Right cardiac atrium (tissue), 5 donors: ENCODE measurements around the gene TSPAN18. TPM values are rescaled to one million over a fixed set of nuclear protein-coding genes. Genes with fewer than 3 reads are reported as not detected.

Experiments
- ATAC-seq, 2 donors: fragments of 200-7000 bp; cut with Tn5 transposase; one replicate each; pipeline versions ENCODE4 v1.8.0 to v1.9.1; 2020; ENCODE audit warnings: moderate library complexity in 2 of 2, mild to moderate bottlenecking in 1 of 2
- DNase-seq, 3 donors: peaks; one replicate each; pipeline ENCODE4 v3.0.0-alpha.2; 2020
- H3K27ac ChIP-seq: one replicate; pipeline ENCODE4 v1.5.1; 2013; ENCODE audit warnings: mild to moderate bottlenecking, low read length, control low read depth, moderate library complexity
- H3K27me3 ChIP-seq: one replicate; pipeline ENCODE4 v1.6.1; 2013; ENCODE audit not compliant: control insufficient read depth, insufficient read depth
- H3K4me1 ChIP-seq: one replicate; pipeline ENCODE4 v1.6.1; 2013; ENCODE audit warnings: low read length; ENCODE audit not compliant: control insufficient read depth, insufficient read depth
- H3K4me3 ChIP-seq: one replicate; pipeline ENCODE4 v1.5.1; 2013; ENCODE audit warnings: low read length, control low read depth
- H3K9me3 ChIP-seq: one replicate; pipeline ENCODE4 v1.6.1; 2013; ENCODE audit warnings: low read length; ENCODE audit not compliant: control insufficient read depth
- WGBS: extraction: QIAGEN DNeasy Blood & Tissue Kit; methylation state at CpG from one replicate; pipeline ENCODE4 v1.1.7; 2013; 5-methylcytosine and 5-hydroxymethylcytosine counted together
- intact Hi-C, 4 donors: fragments of 100-400 bp; cut with DNase I; formaldehyde crosslinking; loops; one replicate each; pipeline versions ENCODE4 v1.11.0 to v1.14.0; 2022 to 2023
- polyA plus RNA-seq: library from polyadenylated mRNA; stranded (reverse); fragments of 200-250 nt; gene quantifications from one replicate; pipeline ENCODE4 v1.2.3, GENCODE V29; 2013
- total RNA-seq, 4 donors: library from RNA; stranded (reverse); fragmentation: NEBNext Ultra II Directional; extraction: Animal tissue kit (Norgen Biotek cat#: 25700); gene quantifications; one replicate each; pipeline ENCODE4 v1.2.1, GENCODE V29; 2021
- donor health status: healthy with polysubstance abuse.
- donor health status: DM: no; HTN: yes; CAD: no.
- donor health status: DM: no; HTN: no; CAD: no.
- donor health status: DM: no; HTN: yes; CAD: no; lungs with severe emphysema.
- donor health status: DM: yes; HTN: yes; CAD: no.

TSPAN18 gene
- total and polyA plus RNA-seq, 5 donors = 120 to 236 (median 192) TPM

GRCh38 chr11:44788536-44789261 lies 61.9 kb downstream of the TSPAN18 start:
- WGBS = 66% methylated on average over 18 of the region's 18 CpGs
- DNase-seq (peak in 2 of 3 donors; percentile 16 to 30), ATAC-seq (no peak)
- intact Hi-C loops = no loop called here
- Histone ChIP-seq H3K9me3 (no peaks in the 10 kb centered on the region), H3K4me3 (no peak overlapping the region), H3K4me1 (peaks cover 40% of the 10 kb centered on the region), H3K27ac (no peak overlapping the region), H3K27me3 (no peaks in the 10 kb centered on the region)

GRCh38 chr11:44789496-44789895 lies 62.7 kb downstream of the TSPAN18 start:
- DNase-seq (peak in 1 of 3 donors; percentile 12), ATAC-seq (no peak)
- peaks cover 34% of the 10 kb centered on the region for H3K4me1 ChIP-seq
- no peaks in the 10 kb centered on the region for H3K27me3 ChIP-seq
- 37% methylated on average over 3 of the region's 3 CpGs for WGBS
- H3K4me3 ChIP-seq = no peak overlapping the region
- intact Hi-C loops = no loop called here
- H3K9me3 ChIP-seq = no peaks in the 10 kb centered on the region
- no peak overlapping the region for H3K27ac ChIP-seq

GRCh38 chr11:44790211-44790610 lies 63.4 kb downstream of the TSPAN18 start:
- Histone ChIP-seq H3K4me3 (no peak overlapping the region), H3K27me3 (no peaks in the 10 kb centered on the region), H3K27ac (no peak overlapping the region), H3K4me1 (peaks cover 32% of the 10 kb centered on the region), H3K9me3 (no peaks in the 10 kb centered on the region)
- 94% methylated on average over 10 of the region's 10 CpGs for WGBS
- DNase-seq (no peak), ATAC-seq (no peak)
- intact Hi-C loops = no loop called here

- ATAC-seq (no peak), DNase-seq (no peak)
- intact Hi-C loops = no loop called here
- H3K9me3 ChIP-seq = no peaks in the 10 kb centered on the region
- peaks cover 24% of the 10 kb centered on the region for H3K4me1 ChIP-seq
- H3K27me3 ChIP-seq = no peaks in the 10 kb centered on the region
- H3K27ac ChIP-seq = no peak overlapping the region
- 73% methylated on average over 13 of the region's 13 CpGs for WGBS
- H3K4me3 ChIP-seq = no peak overlapping the region
These were observed 64.7 kb downstream of the TSPAN18 start for GRCh38 chr11:44791316-44791925.

GRCh38 chr11:44792171-44792570 lies 65.4 kb downstream of the TSPAN18 start:
- WGBS = 79% methylated on average over 8 of the region's 8 CpGs
- no peaks in the 10 kb centered on the region for H3K9me3 ChIP-seq
- peaks cover 24% of the 10 kb centered on the region for H3K4me1 ChIP-seq
- DNase-seq = no peak
- H3K27ac ChIP-seq = no peak overlapping the region
- no peak overlapping the region for H3K4me3 ChIP-seq
- H3K27me3 ChIP-seq = no peaks in the 10 kb centered on the region
- ATAC-seq = peak in 1 of 2 donors; percentile 18
- intact Hi-C loops = no loop called here

GRCh38 chr11:44793350-44794090 lies 66.8 kb downstream of the TSPAN18 start:
- intact Hi-C loops = no loop called here
- Histone ChIP-seq H3K27me3 (no peaks in the 10 kb centered on the region), H3K9me3 (no peaks in the 10 kb centered on the region), H3K27ac (peak overlapping the region; percentile 23), H3K4me3 (no peak overlapping the region), H3K4me1 (peaks cover 28% of the 10 kb centered on the region)
- 41% methylated on average over 17 of the region's 17 CpGs for WGBS
- peak; percentile 34 to 38 for ATAC-seq
- DNase-seq = peak; percentile 69 to 86 (median 71)

- intact Hi-C loops = no loop called here
- no peak for ATAC-seq
- Histone ChIP-seq H3K4me1 (peaks cover 25% of the 10 kb centered on the region), H3K27ac (no peak overlapping the region), H3K27me3 (no peaks in the 10 kb centered on the region), H3K9me3 (no peaks in the 10 kb centered on the region), H3K4me3 (no peak overlapping the region)
- 79% methylated on average over 8 of the region's 8 CpGs for WGBS
- DNase-seq = no peak
These were observed 69.2 kb downstream of the TSPAN18 start for GRCh38 chr11:44795803-44796535.

GRCh38 chr11:44797051-44797450 lies 70.3 kb downstream of the TSPAN18 start:
- intact Hi-C loops = no loop called here
- Histone ChIP-seq H3K4me1 (peaks cover 21% of the 10 kb centered on the region), H3K4me3 (no peak overlapping the region), H3K27ac (no peak overlapping the region), H3K27me3 (no peaks in the 10 kb centered on the region), H3K9me3 (no peaks in the 10 kb centered on the region)
- 90% methylated on average over 5 of the region's 5 CpGs for WGBS
- ATAC-seq (no peak), DNase-seq (no peak)

GRCh38 chr11:44797886-44798606 lies 71.3 kb downstream of the TSPAN18 start:
- DNase-seq = no peak
- peak; percentile 14 to 20 for ATAC-seq
- no peak overlapping the region for H3K4me3 ChIP-seq
- no peak overlapping the region for H3K27ac ChIP-seq
- intact Hi-C loops = no loop called here
- no peaks in the 10 kb centered on the region for H3K9me3 ChIP-seq
- no peaks in the 10 kb centered on the region for H3K27me3 ChIP-seq
- WGBS = 57% methylated on average over 8 of the region's 8 CpGs
- peaks cover 14% of the 10 kb centered on the region for H3K4me1 ChIP-seq

- Histone ChIP-seq H3K9me3 (no peaks in the 10 kb centered on the region), H3K4me1 (peaks cover 8% of the 10 kb centered on the region), H3K27me3 (no peaks in the 10 kb centered on the region), H3K27ac (no peak overlapping the region), H3K4me3 (no peak overlapping the region)
- DNase-seq (no peak), ATAC-seq (peak; percentile 15 to 20)
- intact Hi-C loops = no loop called here
These were observed 71.8 kb downstream of the TSPAN18 start for GRCh38 chr11:44798607-44798972.
